HG03439 (cell line): ENCODE measurements around the gene DNAH9.

Experiments used
- ATAC-seq: cut with Tn5 transposase; IDR thresholded peaks from one replicate; pipeline ENCODE4 v1.9.1; 2021; ENCODE audit warnings: mild to moderate bottlenecking, moderate library complexity; ENCODE audit not compliant: unreplicated experiment

DNAH9 gene

GRCh38 chr17:11608396-11608795 lies 10.1 kb downstream of the DNAH9 start:
- no peak for ATAC-seq

GRCh38 chr17:11610999-11611566 lies 12.8 kb downstream of the DNAH9 start:
- ATAC-seq, result no peak

- ATAC-seq, result no peak
Measured at GRCh38 chr17:11612956-11613355, 14.7 kb downstream of the DNAH9 start.

- ATAC-seq, result no peak
Measured at GRCh38 chr17:11618861-11619566, 20.7 kb downstream of the DNAH9 start.

GRCh38 chr17:11622492-11622891 lies 24.2 kb downstream of the DNAH9 start:
- no peak for ATAC-seq

- no peak for ATAC-seq
Measured at GRCh38 chr17:11624976-11625375, 26.7 kb downstream of the DNAH9 start.

DNA sequence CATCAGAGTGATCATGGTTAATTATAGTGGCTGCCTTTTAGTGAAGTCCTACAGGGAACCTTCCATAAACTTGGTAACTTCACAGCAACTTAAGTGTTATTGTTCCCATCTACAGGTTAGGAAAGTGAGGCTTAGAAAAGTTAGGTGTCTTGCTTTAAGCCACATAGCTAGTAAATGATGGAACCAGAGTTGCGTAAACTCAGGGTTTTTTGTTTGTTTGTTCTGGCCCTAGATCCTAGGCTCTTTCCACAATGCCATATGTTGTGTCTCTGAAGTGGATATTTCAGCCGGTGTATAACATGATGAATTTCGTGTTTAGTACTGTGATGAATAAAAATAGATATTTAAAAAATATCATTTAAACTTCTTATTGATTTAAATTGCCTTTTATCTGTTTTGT lies 27.6 kb downstream of the DNAH9 start:
- no peak for ATAC-seq

GRCh38 chr17:11627301-11627940 lies 29.2 kb downstream of the DNAH9 start:
- ATAC-seq, result no peak

DNA sequence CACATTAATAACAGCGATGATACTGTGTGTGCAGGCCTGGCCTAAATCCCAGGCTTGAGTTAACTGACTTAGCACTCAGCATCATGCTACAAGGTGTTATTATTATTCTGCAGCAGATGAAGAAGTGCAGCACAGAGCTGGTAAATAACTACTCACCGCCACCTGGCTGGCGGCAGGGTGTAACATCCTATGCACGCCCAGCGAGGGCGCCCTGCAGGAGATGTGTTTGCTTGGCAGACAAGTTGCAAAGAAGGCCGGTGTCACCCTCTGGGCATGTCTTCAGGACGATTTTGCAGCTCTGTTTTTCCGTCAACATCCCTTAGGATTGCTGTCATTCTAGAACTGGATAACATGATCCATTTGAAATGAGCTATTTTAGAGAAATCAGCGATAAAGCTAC lies 30.1 kb downstream of the DNAH9 start:
- ATAC-seq, result no peak

GRCh38 chr17:11628831-11629230 lies 30.6 kb downstream of the DNAH9 start:
- no peak for ATAC-seq

DNA sequence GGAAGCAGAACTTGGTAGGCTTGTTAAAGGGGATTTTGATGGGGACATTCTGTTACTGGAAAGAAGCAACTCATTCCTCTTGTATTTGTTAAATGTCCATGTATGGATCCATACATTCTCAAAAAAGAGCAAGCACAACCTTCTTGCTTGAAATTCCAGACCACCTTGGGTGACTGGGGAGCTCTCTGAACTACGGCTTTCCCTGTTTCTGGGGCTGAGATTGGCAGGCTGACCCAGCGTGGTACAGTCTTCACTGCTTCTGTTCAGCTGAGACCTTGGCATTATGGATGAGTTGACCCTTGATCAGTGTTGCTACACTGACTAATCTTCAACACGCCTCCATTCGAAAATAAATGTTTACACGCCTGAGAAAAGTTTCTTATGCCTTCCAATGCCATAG lies 38.5 kb downstream of the DNAH9 start:
- ATAC-seq, result no peak

- ATAC-seq, result no peak
Measured at GRCh38 chr17:11637796-11638195, 39.5 kb downstream of the DNAH9 start.

- ATAC-seq, result no peak
Measured at GRCh38 chr17:11638700-11639265, 40.5 kb downstream of the DNAH9 start.

- no peak for ATAC-seq
Measured at GRCh38 chr17:11639736-11640462, 41.6 kb downstream of the DNAH9 start.

- ATAC-seq, result no peak
Measured at GRCh38 chr17:11640463-11640814, 42.2 kb downstream of the DNAH9 start.

DNA sequence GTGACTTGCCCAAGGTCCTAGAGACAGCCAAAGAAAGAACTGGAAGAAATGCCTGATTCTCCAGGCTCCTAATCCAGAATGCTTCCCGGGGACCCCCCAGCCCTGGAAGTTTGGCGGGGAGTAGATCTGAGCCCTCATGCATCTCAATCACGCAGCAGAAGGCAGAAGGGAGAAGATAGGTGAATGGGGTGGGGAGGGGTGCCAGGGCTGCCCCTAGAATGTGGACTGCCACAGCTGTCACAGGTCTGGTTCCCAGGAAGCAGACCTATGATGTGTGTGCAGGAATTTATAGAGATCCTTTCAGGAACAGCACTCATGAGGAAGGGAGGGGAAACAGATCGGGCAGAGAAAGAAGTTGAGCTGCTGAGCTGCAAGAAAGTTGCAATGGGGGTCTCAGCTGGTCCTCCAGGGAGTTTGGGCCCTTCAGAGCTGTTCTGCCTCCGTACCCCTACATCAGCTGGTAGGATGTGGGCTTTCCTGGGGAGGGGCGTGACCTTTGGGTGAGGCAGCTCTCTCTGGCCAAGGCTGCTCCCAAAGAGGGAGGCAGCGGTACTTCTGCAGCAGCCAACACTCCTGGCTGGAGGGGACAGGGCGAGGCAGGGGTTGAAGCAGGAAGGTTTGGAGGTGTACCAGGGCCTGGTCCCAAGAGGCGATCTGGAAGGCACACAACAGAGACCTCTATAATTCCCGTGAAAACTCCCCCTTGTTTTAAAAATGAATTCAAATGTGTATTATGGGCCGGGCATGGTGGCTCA lies 43.4 kb downstream of the DNAH9 start:
- no peak for ATAC-seq

DNA sequence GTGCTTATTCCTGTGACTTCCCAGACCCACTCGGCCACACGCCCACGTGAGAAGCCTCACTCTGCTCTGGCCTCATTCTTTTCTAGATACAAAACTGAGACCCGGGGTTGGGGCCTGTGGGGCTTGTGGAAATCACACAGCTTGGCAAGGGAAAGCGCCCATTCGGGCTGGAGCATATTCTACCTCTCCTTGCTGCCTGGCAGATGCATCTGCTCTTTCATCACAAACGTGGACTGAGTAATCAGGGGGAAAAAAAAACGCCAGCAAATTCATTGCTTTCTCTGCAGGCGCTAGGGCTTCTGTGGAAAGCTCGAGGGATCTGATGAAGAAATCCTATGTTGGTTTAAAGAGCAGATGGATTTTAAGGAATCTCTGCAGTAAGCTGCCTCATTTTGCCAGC lies 44.4 kb downstream of the DNAH9 start:
- no peak for ATAC-seq

DNA sequence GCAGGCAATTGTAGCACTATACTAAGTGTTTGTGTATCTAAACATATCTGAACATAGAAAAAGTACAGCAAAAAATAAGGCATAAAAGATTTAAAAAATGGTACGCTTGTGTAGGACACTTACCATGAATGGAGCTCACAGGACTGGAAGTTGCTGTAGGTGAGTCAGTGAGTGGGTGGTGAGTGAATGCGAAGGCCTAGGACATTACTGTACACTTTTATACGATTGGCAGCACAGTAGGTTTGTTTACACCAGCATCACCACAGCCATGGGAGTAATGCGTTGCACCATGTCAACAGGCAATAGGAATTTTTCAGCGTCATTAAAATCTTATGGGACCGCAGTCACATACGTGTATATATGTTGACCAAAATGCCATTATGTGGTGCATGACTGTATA lies 45.6 kb downstream of the DNAH9 start:
- ATAC-seq, result no peak

GRCh38 chr17:11644265-11645212 lies 46.3 kb downstream of the DNAH9 start:
- ATAC-seq, result no peak

- ATAC-seq, result no peak
Measured at GRCh38 chr17:11645426-11645825, 47.2 kb downstream of the DNAH9 start.
